Inflammatory macrophage (primary cell): ENCODE results near the gene SIK3.
"Not testable (repeated sequence)": the region's sequence is repeated elsewhere in the genome, so short reads cannot be mapped to it uniquely, and the experiment has no call there.

Experiments
- DNase-seq, 2 donors: peaks; one replicate each; pipeline ENCODE4 v3.0.0-alpha.2; 2020 to 2022

The SIK3 gene

DNA sequence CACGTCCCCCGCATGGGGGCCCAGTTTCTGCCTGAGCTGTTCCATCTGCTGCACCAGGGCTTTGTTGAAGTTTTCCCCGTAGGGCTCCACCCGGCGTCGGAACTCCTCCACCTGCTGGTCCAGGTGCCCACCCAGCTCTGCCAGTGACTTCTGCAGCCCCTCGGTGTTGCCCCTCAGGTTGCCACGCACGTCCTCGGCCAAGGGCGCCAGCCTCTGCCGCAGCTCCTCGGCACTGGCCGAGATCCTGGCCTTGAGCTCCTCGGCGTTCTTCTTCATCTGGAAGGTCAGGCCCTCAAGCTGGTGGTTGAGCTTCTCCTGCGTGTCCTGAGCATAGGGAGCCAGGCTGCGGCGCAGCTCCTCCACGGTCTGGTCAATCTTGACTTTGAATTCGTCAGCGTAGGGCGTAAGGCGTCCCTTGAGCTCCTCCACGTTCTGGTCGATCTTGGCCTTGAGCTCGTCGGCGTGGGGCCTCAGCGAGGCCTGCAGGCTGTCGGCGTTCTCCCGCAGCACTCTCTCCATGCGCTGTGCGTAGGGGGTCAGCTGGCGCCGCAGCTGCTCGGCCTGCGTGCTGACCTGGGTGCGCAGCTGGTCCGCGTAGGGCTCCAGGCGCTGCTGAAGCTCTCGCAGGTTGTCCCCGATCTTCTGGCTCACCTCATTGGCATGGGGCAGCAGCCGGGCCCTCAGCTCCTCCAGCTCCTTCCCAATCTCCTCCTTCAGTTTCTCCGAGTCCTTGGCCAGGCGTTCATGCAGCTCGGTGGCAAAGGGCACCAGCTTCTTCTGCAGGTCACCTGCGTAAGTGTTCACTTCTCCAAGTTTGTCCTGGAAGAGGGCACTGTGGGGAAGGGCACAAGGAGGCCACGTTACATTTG lies 276.9 kb downstream of the SIK3 start:
- no peak for DNase-seq

GRCh38 chr11:116819049-116819448 lies 279.2 kb downstream of the SIK3 start:
- DNase-seq, result no peak

- DNase-seq, result no peak
These were observed 283.7 kb downstream of the SIK3 start for GRCh38 chr11:116814502-116814901.

GRCh38 chr11:116813781-116814471 lies 284.3 kb downstream of the SIK3 start:
- DNase-seq, result no peak

DNA sequence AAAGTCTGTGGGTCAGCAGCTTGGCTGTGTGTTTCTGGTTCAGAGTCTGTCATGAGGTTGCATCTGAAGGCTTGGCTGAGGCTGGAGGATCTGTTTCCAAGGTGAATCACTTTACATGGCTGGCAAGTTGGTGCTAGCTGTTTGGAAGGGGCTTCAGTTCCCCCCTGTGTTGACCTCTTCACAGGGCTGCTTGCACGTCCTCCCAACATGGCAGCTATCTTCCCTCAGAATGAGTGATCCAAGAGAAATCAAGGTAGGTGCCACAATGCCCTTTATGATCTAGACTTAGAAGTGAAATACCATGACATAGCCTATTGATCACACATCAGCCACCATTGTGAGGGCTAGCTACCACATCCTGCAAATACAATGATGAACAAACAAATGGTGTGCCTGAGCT lies 285.1 kb downstream of the SIK3 start:
- no peak for DNase-seq

DNA sequence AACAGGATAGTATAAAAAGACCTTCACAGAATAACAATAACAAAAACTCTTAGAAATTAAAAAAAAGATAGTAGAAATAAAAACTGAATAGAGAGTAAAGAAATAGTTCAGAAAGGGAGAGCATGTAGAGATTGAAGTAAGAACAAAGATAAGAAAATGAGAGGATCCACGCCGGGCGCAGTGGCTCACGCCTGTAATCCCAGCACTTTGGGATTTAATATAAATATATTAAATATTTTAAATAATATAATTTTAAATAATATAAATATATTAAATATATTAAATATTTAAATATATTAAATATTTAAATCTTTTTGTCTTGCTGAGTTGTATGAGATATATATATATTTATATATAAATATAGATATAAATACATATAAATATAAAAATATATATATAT lies 286.1 kb downstream of the SIK3 start:
- no peak for DNase-seq

DNA sequence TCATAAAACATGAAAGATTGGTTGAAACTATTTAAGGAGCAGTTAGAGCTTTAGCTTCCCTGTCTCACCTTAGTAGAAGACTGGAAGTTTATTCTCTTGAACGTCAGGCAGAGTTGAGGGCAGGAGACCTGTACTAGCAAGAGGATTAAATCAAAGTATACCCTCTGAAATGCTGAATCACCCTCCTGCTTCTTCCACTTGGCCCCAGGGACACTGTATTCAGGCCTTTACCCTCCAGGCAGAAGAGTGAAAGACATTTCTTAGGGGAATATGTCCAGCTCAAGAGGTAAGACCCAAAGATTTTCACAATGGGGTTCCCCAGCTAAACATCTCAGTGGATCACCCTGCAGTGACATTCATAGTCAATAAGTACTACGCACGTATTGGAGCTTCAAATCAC lies 287.0 kb downstream of the SIK3 start:
- no peak for DNase-seq

GRCh38 chr11:116808262-116809175 lies 289.7 kb downstream of the SIK3 start:
- DNase-seq, result no peak

GRCh38 chr11:116807601-116808261 lies 290.5 kb downstream of the SIK3 start:
- no peak for DNase-seq

- no peak for DNase-seq
These were observed 294.2 kb downstream of the SIK3 start for GRCh38 chr11:116804001-116804400.

- not testable (repeated sequence) for DNase-seq
These were observed 296.6 kb downstream of the SIK3 start for GRCh38 chr11:116801662-116802061.

DNA sequence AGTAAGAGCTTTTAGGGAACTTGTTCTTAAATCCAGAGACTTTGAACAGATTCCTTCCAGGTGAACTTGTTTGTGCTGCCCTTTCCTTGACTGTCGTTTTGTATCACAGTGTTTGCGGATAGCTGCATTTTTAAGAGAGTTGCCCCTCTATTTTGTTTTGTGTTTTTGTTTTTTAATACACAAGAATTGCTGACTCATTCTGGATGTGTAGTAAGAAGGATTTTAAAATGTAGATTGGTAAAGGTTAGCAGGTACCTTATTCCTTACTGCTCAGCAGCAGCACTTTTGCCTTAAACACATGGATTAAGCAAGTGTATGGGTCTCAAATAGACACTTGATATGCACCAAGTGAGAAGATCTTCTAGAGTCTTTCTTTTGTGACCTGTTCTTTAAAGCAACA lies 297.6 kb downstream of the SIK3 start:
- no peak for DNase-seq

DNA sequence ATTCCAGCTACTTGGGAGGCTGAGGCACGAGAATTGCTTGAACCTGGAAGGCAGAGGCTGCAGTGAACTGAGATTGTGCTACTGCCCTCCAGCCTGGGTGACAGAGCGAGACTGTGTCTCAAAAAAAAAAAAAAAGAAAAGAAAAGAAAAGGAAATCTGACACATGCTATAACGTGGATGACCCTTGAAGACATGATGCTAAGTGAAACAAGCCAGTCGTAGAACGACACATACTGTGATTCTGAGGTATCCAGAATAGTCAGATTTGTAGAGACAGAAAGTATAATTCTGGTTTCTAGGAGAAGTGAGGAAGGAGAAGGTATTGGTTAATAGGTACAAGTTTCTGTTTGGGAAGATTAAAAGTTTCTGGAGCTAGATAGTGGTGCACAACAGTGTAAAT lies 299.9 kb downstream of the SIK3 start:
- no peak for DNase-seq

DNA sequence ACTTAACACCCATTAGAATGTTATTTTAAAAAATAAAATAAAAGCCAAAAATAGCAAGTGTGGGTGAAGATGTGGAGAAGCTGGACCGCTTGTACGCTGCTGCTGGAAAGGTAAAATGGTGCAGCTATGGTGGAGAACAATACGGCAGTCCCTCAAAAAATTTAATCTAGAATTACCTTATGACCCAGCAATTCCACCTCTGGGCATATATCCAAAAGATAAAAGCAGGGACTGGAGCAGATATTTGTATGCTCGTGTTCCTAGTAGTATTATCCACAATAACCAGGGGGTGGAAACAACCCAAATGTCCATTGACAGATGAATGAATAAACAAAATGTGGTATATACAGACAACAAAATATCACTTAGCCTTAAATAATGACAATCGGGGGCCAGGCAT lies 300.4 kb downstream of the SIK3 start:
- no peak for DNase-seq

- no peak for DNase-seq
These were observed 301.7 kb downstream of the SIK3 start for GRCh38 chr11:116796548-116796947.

DNA sequence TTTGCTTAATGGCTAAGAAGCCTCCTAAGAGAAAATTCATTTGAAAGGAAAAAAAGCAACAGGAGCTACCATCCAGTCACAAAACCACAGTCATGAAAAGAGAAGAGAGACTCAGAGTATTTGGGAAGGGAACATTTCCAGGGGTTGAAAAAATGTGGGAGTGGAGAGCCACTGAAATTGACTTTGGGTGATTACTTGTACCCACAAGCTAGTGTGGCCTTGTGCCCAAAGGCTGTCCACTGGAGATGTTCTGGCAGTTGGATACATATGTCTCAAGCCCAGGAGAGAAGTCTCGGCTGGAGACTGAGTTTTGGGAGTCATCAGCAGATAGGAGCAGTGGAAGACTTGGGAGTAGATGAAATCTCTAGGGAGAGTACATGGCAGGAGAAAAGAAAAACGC lies 303.4 kb downstream of the SIK3 start:
- no peak for DNase-seq

DNA sequence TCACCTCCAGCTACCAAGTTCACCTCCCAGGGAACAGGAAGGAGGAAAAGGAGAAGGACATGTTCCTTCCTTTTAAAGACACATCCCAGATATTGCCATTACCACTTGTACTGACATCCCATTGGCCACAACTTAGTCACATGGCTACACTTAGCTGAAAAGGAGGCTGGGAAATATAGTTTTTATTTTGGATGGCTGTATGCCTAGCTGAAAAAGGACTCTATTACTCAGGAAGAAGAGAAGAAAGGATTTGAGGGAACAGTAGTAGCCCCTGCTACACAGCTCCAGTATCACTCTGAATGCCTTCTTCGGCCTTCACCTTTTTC lies 304.5 kb downstream of the SIK3 start:
- DNase-seq, result peak; percentile 13 to 22
